Adrenal gland (tissue), 5 donors: ENCODE results near the gene KRTAP10-6.

Source experiments
- POLR2A ChIP-seq, 2 donors: fragments of 450-650 bp; IDR thresholded peaks; one replicate each; pipeline ENCODE4 v1.6.1; 2017; ENCODE audit warnings: antibody characterized with exemption in 2 of 2, mild to moderate bottlenecking in 2 of 2, moderate library complexity in 1 of 2
- TF ChIP-seq, protein P1 (sequence below), 6 experiments: fragments of 450-650 bp in 4 of 6; fragments of 200-600 bp in 2 of 6; sonication (generic) in 1 of 6; IDR thresholded peaks; 1 replicate in 5 of 6; 2 replicates in 1 of 6; pipeline versions ENCODE4 v1.5.1 to v1.8.0; 2016 to 2021; ENCODE audit warnings: antibody characterized with exemption in 6 of 6, mild to moderate bottlenecking in 2 of 6, moderate library complexity in 1 of 6
- donor health status: DM: no; HTN: no; CAD: no.

GRCh38 chr21:44628707-44629391, 36.5 kb upstream of the KRTAP10-6 start:
- TF ChIP-seq, protein P1, sequence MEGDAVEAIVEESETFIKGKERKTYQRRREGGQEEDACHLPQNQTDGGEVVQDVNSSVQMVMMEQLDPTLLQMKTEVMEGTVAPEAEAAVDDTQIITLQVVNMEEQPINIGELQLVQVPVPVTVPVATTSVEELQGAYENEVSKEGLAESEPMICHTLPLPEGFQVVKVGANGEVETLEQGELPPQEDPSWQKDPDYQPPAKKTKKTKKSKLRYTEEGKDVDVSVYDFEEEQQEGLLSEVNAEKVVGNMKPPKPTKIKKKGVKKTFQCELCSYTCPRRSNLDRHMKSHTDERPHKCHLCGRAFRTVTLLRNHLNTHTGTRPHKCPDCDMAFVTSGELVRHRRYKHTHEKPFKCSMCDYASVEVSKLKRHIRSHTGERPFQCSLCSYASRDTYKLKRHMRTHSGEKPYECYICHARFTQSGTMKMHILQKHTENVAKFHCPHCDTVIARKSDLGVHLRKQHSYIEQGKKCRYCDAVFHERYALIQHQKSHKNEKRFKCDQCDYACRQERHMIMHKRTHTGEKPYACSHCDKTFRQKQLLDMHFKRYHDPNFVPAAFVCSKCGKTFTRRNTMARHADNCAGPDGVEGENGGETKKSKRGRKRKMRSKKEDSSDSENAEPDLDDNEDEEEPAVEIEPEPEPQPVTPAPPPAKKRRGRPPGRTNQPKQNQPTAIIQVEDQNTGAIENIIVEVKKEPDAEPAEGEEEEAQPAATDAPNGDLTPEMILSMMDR (IDR thresholded peaks at IDR 0.05): no peak
- TF ChIP-seq POLR2A (IDR thresholded peaks at IDR 0.05): no peak
